ENCODE data around the gene KDM8. TPM values are rescaled to one million over a fixed set of nuclear protein-coding genes. Genes with fewer than 3 reads are reported as not detected.
A peak's percentile ranks its signal among the peaks of the same experiment; 100 is the strongest.
"Not testable (repeated sequence)": the region's sequence is repeated elsewhere in the genome, so short reads cannot be mapped to it uniquely, and the experiment has no call there.

The KDM8 gene
- total RNA-seq, 4 donors from 2014 or later, result 1.9 to 12.0 (median 4.0) TPM

- Histone ChIP-seq H3K36me3 (no peaks in the 10 kb centered on the region), H3K27me3 (peaks cover 25% of the 10 kb centered on the region), H3K4me3 (no peak overlapping the region), H3K9me3 (no peaks in the 10 kb centered on the region), H3K27ac (no peak overlapping the region), H3K4me1 (peaks cover 0 to 6% (median 4%) of the 10 kb centered on the region in 3 donors)
- whole genome bisulfite sequencing, 2 donors (ENCODE audit: low coverage in 1 of 2), result 67 to 75% methylated on average over 6 to 12 of the region's 12 CpGs
- ATAC-seq, result no peak
- TF ChIP-seq POLR2A (IDR thresholded peaks at IDR 0.05) (no peak), CTCF (IDR thresholded peaks at IDR 0.05) (no peak), POLR2AphosphoS5 (IDR thresholded peaks at IDR 0.05) (no peak), EP300 (IDR thresholded peaks at IDR 0.05) (no peak)
These were observed 4.7 kb upstream of the KDM8 start for GRCh38 chr16:27198451-27199234.

- Histone ChIP-seq H3K36me3 (no peaks in the 10 kb centered on the region), H3K4me3 (no peak overlapping the region), H3K27me3 (peaks cover 25% of the 10 kb centered on the region), H3K9me3 (no peaks in the 10 kb centered on the region), H3K4me1 (peaks cover 0 to 7% (median 4%) of the 10 kb centered on the region in 3 donors), H3K27ac (no peak overlapping the region)
- TF ChIP-seq EP300 (IDR thresholded peaks at IDR 0.05) (no peak), POLR2A (IDR thresholded peaks at IDR 0.05) (no peak), CTCF (IDR thresholded peaks at IDR 0.05) (no peak), POLR2AphosphoS5 (IDR thresholded peaks at IDR 0.05) (no peak)
- 83 to 92% methylated on average over 3 of the region's 3 CpGs for WGBS, 2 donors (ENCODE audit: low coverage in 1 of 2)
- ATAC-seq, result no peak
These were observed 4.1 kb upstream of the KDM8 start for GRCh38 chr16:27199235-27199586.

GRCh38 chr16:27199736-27200135 is 3.6 kb upstream of the KDM8 start:
- H3K4me3 ChIP-seq, result no peak overlapping the region
- H3K27ac ChIP-seq, result no peak overlapping the region
- H3K4me1 ChIP-seq, result peaks cover 0 to 13% (median 10%) of the 10 kb centered on the region in 3 donors
- H3K36me3 ChIP-seq, result no peaks in the 10 kb centered on the region
- no peak for ATAC-seq
- 33 to 57% methylated on average over 1 of the region's 1 CpG for WGBS, 2 donors (ENCODE audit: low coverage in 1 of 2)
- TF ChIP-seq POLR2AphosphoS5 (IDR thresholded peaks at IDR 0.05) (no peak), EP300 (IDR thresholded peaks at IDR 0.05) (no peak), CTCF (IDR thresholded peaks at IDR 0.05) (no peak), POLR2A (IDR thresholded peaks at IDR 0.05) (no peak)
- H3K9me3 ChIP-seq, result no peaks in the 10 kb centered on the region
- peaks cover 25% of the 10 kb centered on the region for H3K27me3 ChIP-seq

- H3K9me3 ChIP-seq, ATAC-seq, H3K4me3 ChIP-seq, H3K27ac ChIP-seq, H3K36me3 ChIP-seq: not testable (repeated sequence)
- H3K4me1 ChIP-seq, result peaks cover 0 to 18% (median 11%) of the 10 kb centered on the region in 3 donors
- WGBS, 2 donors (ENCODE audit: low coverage in 1 of 2), result 79 to 86% methylated on average over 1 to 3 of the region's 3 CpGs
- H3K27me3 ChIP-seq, result peaks cover 17% of the 10 kb centered on the region
These were observed 2.4 kb upstream of the KDM8 start for GRCh38 chr16:27200914-27201313.

GRCh38 chr16:27202923-27203506 is 311 bp upstream of the KDM8 start:
- ATAC-seq, result peak; percentile 84
- Histone ChIP-seq H3K27me3 (no peaks in the 10 kb centered on the region), H3K36me3 (peaks cover 0 to 3% of the 10 kb centered on the region in 2 donors), H3K4me1 (peaks cover 0 to 18% (median 11%) of the 10 kb centered on the region in 3 donors), H3K27ac (peak overlapping the region; percentile 87 to 98 (median 96)), H3K9me3 (no peaks in the 10 kb centered on the region), H3K4me3 (peak overlapping the region; percentile 54 to 56)
- TF ChIP-seq CTCF (IDR thresholded peaks at IDR 0.05) (no peak), POLR2A (IDR thresholded peaks at IDR 0.05) (no peak), EP300 (IDR thresholded peaks at IDR 0.05) (no peak), POLR2AphosphoS5 (IDR thresholded peaks at IDR 0.05) (peak; percentile 51)
- WGBS, 2 donors (ENCODE audit: low coverage in 1 of 2), result 11 to 37% methylated on average over 10 to 14 of the region's 19 CpGs

Data from gastroesophageal sphincter (tissue), 4 donors.